GM12891 (cell line): ENCODE data around the gene PARD3.

Source experiments
- POLR2A ChIP-seq: IDR thresholded peaks from 2 replicates; pipeline ENCODE4 v1.6.1; 2011; ENCODE audit warnings: low read depth, low read length, control low read depth
- POLR2AphosphoS5 ChIP-seq: IDR thresholded peaks from 2 replicates; pipeline ENCODE4 v1.6.1; 2011; ENCODE audit warnings: low read depth, low read length, control low read depth
- SPI1 ChIP-seq: IDR thresholded peaks from 2 replicates; pipeline ENCODE4 v1.6.1; 2011; ENCODE audit warnings: low read depth, low read length, control low read depth
- TAF1 ChIP-seq: IDR thresholded peaks from 2 replicates; pipeline ENCODE4 v1.6.1; 2011; ENCODE audit warnings: low read depth, low read length, control low read depth

DNA sequence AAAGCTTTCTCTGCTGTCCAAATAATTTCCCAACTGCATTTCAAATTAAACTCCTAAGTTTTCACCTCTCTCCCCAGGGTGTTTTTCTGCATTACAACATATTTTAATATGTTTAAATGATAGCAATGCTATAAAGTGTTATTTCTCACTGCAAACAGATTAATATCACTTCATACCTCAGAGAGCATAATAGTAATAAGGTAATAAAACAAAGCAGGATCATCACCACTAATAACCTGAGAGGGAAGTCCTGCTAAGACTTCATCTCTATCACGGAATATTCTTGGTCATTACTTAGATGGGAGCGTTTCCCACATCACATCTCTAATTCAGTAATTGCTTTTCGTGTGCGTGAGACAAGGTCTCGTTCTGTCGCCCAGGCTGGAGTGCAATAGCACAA, 168.8 kb downstream of the PARD3 start:
- TF ChIP-seq POLR2AphosphoS5 (no peak), POLR2A (no peak), TAF1 (no peak), SPI1 (no peak)
